MCF 10A (cell line): ENCODE measurements around the gene NKD1. TPM values are rescaled to one million over a fixed set of nuclear protein-coding genes. Genes with fewer than 3 reads are reported as not detected.

Experiments
- BruUV-seq: library from RNA; stranded (reverse); fragments of 400-500 nt; replicated peaks from 2 replicates; lab custom pipeline; 2021; lab: Mats Ljungman, UMichigan
- CTCF ChIA-PET: fragments of 300-600 bp; sonication (Branson Sonifier 250); formaldehyde crosslinking; extraction: SDS; loops from one replicate; lab custom pipeline; 2021; ENCODE audit warnings: antibody characterized with exemption, inconsistent platforms; lab: Yijun Ruan, JAX
- POLR2A ChIA-PET: fragments of 300-600, 350-650 bp; sonication (Branson Sonifier 250); formaldehyde crosslinking; extraction: SDS; loops from one replicate; lab custom pipeline; 2020; ENCODE audit warnings: antibody characterized with exemption, inconsistent platforms; lab: Yijun Ruan, JAX
- DNase-seq: peaks from one replicate; pipeline ENCODE4 v3.0.0-alpha.2; 2018; ENCODE audit not compliant: unreplicated experiment
- H3K27ac Mint-ChIP-seq: one replicate; pipeline ENCODE4 v1.8.0; 2022; ENCODE audit warnings: mild to moderate bottlenecking, low read depth, mixed read lengths; ENCODE audit not compliant: unreplicated experiment
- H3K27me3 Mint-ChIP-seq: one replicate; pipeline ENCODE4 v1.8.0; 2022; ENCODE audit warnings: mixed read lengths; ENCODE audit not compliant: insufficient read depth, unreplicated experiment
- H3K36me3 Mint-ChIP-seq: one replicate; pipeline ENCODE4 v1.8.0; 2022; ENCODE audit warnings: mild to moderate bottlenecking, moderate library complexity, mixed read lengths; ENCODE audit not compliant: insufficient read depth, unreplicated experiment
- H3K4me1 Mint-ChIP-seq: one replicate; pipeline ENCODE4 v1.8.0; 2022; ENCODE audit warnings: mixed read lengths; ENCODE audit not compliant: insufficient read depth, unreplicated experiment
- H3K4me3 Mint-ChIP-seq: one replicate; pipeline ENCODE4 v1.8.0; 2022; ENCODE audit warnings: mild to moderate bottlenecking, moderate library complexity, mixed read lengths; ENCODE audit not compliant: unreplicated experiment
- H3K9me3 Mint-ChIP-seq: one replicate; pipeline ENCODE4 v1.8.0; 2022; ENCODE audit warnings: mixed read lengths; ENCODE audit not compliant: unreplicated experiment
- intact Hi-C: fragments of 100-400 bp; cut with micrococcal nuclease; formaldehyde crosslinking; loops from 2 replicates; pipeline ENCODE4 v1.14.1; 2022
- total RNA-seq: library from RNA; stranded (reverse); gene quantifications from 2 replicates; pipeline ENCODE4 v1.2.3, GENCODE V29; 2022
- TF ChIP-seq, protein P1 (sequence below): fragments of 200-600 bp; IDR thresholded peaks from one replicate; pipeline ENCODE4 v1.8.0; 2022; ENCODE audit warnings: antibody characterized with exemption, mild to moderate bottlenecking; ENCODE audit not compliant: unreplicated experiment

NKD1 gene
- total RNA-seq, 1 experiment from 2014 or later: 0.07 TPM

DNA sequence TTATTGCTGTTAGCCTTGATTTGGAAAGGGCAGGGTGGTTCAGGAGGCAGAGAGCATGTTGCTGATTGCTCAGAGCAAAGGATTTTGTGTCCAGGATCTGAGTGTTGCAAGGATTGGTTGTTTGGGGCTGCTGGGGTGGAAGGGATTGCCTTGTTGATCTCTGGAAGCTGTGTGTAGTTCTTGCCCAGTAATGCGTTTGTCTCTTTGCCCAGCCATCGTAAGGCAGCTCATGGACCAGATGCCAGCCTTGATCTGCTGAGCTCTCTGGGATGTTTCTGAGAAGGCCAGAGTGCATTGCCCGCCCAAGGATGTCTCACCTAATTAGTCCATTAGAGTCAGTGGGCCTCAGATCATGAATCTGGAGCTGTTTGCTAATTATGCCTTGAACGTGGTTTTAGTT is 33.6 kb downstream of the NKD1 start:
- no peaks in the 10 kb centered on the region for H3K27me3 Mint-ChIP-seq
- no peaks in the 10 kb centered on the region for H3K36me3 Mint-ChIP-seq
- TF ChIP-seq, protein P1, sequence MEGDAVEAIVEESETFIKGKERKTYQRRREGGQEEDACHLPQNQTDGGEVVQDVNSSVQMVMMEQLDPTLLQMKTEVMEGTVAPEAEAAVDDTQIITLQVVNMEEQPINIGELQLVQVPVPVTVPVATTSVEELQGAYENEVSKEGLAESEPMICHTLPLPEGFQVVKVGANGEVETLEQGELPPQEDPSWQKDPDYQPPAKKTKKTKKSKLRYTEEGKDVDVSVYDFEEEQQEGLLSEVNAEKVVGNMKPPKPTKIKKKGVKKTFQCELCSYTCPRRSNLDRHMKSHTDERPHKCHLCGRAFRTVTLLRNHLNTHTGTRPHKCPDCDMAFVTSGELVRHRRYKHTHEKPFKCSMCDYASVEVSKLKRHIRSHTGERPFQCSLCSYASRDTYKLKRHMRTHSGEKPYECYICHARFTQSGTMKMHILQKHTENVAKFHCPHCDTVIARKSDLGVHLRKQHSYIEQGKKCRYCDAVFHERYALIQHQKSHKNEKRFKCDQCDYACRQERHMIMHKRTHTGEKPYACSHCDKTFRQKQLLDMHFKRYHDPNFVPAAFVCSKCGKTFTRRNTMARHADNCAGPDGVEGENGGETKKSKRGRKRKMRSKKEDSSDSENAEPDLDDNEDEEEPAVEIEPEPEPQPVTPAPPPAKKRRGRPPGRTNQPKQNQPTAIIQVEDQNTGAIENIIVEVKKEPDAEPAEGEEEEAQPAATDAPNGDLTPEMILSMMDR: no peak
- H3K4me1 Mint-ChIP-seq: no peaks in the 10 kb centered on the region
- DNase-seq: no peak
- H3K27ac Mint-ChIP-seq: no peak overlapping the region
- POLR2A ChIA-PET: no interaction called here
- CTCF ChIA-PET: interaction anchor here (1.3 kb wide), 1 partner anchor 255 kb away, joined by 3 read pairs; no protein-coding TSS in a partner anchor
- BruUV-seq: no TSS peak
- no peaks in the 10 kb centered on the region for H3K9me3 Mint-ChIP-seq
- H3K4me3 Mint-ChIP-seq: no peak overlapping the region
- intact Hi-C loops: no loop called here

GRCh38 chr16:50583211-50583610 is 35.0 kb downstream of the NKD1 start:
- Mint-ChIP-seq H3K27ac (no peak overlapping the region), H3K4me1 (no peaks in the 10 kb centered on the region), H3K9me3 (no peaks in the 10 kb centered on the region), H3K4me3 (no peak overlapping the region), H3K36me3 (no peaks in the 10 kb centered on the region), H3K27me3 (no peaks in the 10 kb centered on the region)
- BruUV-seq: no TSS peak
- ChIA-PET POLR2A (interaction anchor here (0.5 kb wide), 1 partner anchor 646 kb away, joined by 3 read pairs; no protein-coding TSS in a partner anchor), CTCF (interaction anchor here (0.6 to 0.7 kb wide), 2 partner anchors 13 to 209 kb away, joined by 3 read pairs; no protein-coding TSS in a partner anchor)
- no peak for DNase-seq
- intact Hi-C loops: no loop called here
- TF ChIP-seq, protein P1: no peak

DNA sequence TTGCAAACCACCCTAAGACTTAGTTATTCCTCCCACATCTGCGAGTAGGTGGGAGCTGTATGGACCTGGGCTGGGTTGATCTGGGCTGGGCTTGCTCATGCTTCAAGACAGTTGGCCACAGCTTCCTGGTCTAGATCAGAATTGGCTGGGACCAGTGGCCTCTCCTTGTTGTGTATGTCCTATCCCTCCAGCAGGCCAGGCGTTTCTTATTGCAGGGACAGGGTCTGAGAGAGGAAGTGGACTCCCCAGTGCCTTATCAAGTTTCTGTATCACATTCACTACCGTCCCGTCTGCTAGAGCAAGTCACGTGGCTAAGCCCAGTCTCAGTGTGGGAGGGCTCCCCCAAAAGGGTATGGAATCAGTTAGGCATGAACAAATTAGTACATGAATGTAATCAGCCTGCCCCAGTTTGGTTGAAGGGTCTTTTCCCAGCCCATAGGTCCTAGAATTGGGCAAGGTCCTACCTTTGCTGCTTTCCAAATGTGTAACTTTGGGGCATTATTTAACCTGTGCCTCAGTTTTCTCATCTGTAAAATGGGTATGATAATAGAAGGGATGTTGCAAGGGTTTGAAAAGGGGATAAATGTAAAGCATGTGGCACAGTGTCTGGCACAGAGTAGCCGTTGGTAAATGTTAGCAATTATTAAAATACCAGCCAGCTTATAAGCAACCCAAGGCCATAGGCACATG is 36.0 kb downstream of the NKD1 start:
- no peak for DNase-seq
- ChIA-PET POLR2A (no interaction called here), CTCF (interaction anchor here (0.7 kb wide), 1 partner anchor 210 kb away, joined by 3 read pairs; no protein-coding TSS in a partner anchor)
- H3K4me3 Mint-ChIP-seq: no peak overlapping the region
- no peaks in the 10 kb centered on the region for H3K9me3 Mint-ChIP-seq
- BruUV-seq: no TSS peak
- TF ChIP-seq, protein P1: no peak
- no peaks in the 10 kb centered on the region for H3K27me3 Mint-ChIP-seq
- H3K36me3 Mint-ChIP-seq: no peaks in the 10 kb centered on the region
- H3K4me1 Mint-ChIP-seq: no peaks in the 10 kb centered on the region
- intact Hi-C loops: no loop called here
- H3K27ac Mint-ChIP-seq: no peak overlapping the region

DNA sequence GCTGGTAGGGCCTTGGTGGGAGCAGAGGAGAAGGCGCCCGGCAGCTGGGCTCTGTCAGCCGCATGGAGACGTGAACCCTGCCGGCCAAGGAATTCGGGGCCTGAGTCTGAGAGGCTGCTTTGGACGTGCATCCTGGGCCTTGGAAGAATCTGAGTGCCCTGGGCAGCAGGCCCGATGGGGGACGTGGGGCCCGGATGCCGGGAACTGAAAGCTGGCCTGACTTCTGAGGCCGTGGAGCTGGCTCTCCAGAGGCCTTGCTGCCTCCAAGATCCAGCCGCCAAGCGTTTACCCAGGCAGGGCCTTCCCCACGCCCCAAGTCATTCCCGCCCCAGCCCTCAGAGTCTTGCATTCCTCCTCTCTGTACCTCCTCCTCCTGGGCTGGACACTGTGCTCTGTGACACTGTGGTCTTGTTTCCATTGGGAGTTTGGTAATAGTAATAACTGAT is 37.2 kb downstream of the NKD1 start:
- intact Hi-C loops: no loop called here
- CTCF ChIA-PET: interaction anchor here (0.7 kb wide), 1 partner anchor 58 kb away, joined by 3 read pairs; no protein-coding TSS in a partner anchor
- H3K36me3 Mint-ChIP-seq: no peaks in the 10 kb centered on the region
- TF ChIP-seq, protein P1: no peak
- H3K4me1 Mint-ChIP-seq: no peaks in the 10 kb centered on the region
- no peak overlapping the region for H3K27ac Mint-ChIP-seq
- no peaks in the 10 kb centered on the region for H3K27me3 Mint-ChIP-seq
- POLR2A ChIA-PET: interaction anchor here (0.7 kb wide), 1 partner anchor 212 kb away, joined by 3 read pairs; no protein-coding TSS in a partner anchor
- DNase-seq: no peak
- no peak overlapping the region for H3K4me3 Mint-ChIP-seq
- no peaks in the 10 kb centered on the region for H3K9me3 Mint-ChIP-seq
- no TSS peak for BruUV-seq
